NCI-H510A (cell line): Measurements from ENCODE around the gene ESM1.
"Not testable (repeated sequence)": the region's sequence is repeated elsewhere in the genome, so short reads cannot be mapped to it uniquely, and the experiment has no call there.

ENCODE experiments used
- DNase-seq: peaks from one replicate; lab custom pipeline; 2025; lab: John Stamatoyannopoulos, UW

Gene ESM1, protein sequence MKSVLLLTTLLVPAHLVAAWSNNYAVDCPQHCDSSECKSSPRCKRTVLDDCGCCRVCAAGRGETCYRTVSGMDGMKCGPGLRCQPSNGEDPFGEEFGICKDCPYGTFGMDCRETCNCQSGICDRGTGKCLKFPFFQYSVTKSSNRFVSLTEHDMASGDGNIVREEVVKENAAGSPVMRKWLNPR

DNA sequence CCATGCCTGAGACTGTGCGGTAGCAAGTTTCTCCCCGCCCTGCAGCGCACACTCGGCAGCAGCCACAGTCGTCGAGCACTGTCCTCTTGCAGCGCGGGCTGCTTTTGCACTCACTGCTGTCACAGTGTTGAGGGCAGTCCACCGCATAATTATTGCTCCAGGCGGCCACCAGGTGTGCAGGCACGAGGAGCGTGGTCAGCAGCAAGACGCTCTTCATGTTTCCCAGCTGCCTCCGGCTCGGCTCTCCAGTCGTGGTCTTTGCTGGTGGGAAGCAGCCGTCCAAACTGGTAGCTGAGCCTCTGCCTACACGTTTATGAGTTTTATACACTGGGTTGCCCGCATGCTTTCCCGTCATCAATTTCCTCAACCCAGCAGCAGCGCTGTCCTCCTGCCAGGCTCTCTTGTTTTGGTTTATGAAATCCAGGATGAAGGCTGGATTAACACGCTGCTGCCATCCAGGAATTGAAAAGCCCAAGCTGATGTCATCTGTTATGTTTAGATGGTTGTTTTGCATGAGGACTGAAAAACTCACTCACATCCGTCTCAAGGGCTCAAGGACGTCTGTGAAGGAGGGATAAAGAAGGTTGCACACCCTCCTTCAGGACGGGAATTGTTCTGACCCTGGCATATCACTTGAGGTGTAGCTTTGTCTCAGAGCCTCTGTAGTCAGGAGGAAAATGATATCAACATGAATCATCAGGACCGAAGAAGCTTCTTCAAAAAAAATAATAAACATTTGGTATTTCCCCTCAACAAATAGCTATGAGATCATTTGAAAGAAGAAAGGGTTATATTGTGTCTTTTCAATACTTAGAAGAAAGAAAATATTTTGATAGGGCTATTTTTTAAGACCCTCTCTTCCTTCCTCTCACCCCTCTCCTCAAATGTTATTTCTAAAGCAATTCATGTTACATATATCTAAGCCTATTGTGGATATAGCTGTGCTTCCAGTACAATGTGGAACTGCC lies at the start of gene ESM1:
Gene ESM1 (minus strand): TSS at position 293 of the 968 bp plus-strand sequence. CDS start 76 bp downstream, at position 217.
- DNase-seq: peak; percentile 1

DNA sequence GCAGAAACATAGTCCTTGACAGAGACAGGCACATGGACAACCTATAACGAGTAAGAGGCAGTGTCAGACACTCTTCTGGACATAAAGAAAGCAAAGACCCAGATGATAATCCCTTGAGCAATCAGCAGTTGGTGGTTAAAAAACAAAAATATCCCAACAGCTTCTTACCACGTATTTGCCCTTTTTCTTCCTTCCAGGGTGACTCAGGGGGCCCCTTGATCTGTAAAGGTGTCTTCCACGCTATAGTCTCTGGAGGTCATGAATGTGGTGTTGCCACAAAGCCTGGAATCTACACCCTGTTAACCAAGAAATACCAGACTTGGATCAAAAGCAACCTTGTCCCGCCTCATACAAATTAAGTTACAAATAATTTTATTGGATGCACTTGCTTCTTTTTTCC lies 48.2 kb upstream of the ESM1 start:
- DNase-seq: no peak

DNA sequence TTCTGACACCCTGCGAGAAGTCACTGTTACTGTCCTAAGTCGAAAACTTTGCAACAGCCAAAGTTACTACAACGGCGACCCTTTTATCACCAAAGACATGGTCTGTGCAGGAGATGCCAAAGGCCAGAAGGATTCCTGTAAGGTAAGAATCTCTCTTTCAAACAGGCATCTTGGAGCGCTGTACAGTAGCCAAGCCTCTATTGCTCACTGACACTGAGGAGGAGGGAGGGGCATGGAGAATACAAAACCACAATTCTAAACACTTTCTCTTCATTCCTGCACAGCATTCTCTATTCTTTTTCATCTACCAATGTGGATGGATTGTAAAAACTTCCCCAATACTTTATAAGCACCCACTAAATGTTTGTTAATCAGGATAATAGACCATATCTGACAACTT lies 46.1 kb upstream of the ESM1 start:
- no peak for DNase-seq

DNA sequence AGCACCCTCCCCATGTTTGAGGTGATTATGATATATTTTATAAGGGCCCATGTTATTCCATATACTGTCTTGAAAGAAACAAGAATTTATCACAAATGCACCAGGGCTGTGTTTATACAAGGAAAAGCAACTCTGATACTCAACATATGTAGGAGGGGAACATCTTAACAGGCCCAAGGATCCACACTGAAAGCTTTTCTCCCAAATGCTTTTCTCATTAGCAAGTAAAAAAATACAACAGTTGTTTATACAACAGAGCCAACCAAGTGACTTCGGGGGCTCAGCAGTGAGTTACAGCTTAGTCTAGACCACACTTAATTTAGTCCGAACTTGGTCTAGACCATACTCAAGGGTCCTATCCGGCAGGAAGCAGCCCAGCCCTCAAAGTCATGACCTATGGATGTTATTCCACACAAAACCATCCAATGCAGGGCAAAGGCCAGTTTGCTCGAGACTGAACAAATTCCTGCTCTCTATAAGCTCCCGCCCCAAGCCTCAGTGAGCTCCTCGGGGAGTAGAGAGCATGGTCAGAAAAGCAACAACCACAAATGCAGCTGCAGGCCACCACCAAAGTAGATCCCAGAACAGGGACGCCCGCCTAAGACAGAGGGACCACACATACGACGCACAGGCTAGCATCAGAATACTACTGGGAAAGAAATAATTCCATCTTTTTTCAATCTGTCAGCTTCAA lies 45.4 kb upstream of the ESM1 start:
- DNase-seq: no peak

DNA sequence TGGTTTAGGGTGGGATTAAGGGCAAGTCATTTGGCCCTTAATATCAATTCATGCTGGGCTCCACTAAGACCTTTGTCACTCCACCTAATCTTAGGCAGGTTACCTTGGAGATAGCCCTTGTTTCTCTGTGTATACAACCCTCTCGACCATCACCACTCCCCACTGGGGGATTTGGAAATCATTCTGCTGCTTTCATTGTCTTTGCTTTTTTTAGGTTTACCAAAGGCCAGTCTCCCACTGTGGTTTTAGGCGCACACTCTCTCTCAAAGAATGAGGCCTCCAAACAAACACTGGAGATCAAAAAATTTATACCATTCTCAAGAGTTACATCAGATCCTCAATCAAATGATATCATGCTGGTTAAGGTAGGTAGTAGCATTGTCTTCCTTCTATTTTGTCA lies 44.8 kb upstream of the ESM1 start:
- no peak for DNase-seq

DNA sequence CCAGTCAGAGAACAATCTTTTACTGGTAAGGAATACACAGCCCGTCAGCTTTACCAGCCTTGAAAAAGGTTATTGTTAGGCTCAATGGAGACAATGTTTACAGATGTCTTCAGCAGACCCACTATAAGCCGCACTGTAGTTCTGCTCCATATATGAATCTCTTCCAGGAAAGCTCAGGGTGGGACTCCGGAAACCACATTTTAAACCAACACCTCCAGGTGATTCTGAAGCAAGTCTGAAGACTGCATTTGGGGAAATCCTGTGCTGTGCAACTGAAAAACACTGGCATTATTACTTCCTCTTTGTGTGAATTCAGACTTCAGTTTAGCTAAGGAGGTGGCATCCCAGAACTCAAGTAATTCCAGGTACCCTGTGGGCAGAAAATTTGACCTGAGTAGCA lies 42.2 kb upstream of the ESM1 start:
- DNase-seq: no peak

DNA sequence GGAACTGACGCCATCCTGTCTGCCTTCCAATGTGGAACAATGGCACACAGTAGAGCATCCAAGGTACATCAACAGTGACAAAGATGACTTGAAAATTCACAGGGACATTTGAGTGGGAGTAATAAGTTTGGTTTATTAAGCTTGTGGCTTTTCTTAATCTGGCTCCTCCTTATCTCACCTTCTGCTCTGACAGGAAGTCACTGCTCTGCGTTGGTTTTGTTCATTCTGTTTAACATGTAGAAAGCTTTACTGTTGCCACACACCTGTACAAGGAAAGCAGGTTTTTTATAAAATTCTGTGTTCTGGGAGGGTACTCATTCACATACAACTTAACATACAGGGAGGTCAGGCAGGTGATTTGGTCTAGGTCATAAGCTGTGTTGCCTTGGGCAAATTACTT lies 37.1 kb upstream of the ESM1 start:
- no peak for DNase-seq

DNA sequence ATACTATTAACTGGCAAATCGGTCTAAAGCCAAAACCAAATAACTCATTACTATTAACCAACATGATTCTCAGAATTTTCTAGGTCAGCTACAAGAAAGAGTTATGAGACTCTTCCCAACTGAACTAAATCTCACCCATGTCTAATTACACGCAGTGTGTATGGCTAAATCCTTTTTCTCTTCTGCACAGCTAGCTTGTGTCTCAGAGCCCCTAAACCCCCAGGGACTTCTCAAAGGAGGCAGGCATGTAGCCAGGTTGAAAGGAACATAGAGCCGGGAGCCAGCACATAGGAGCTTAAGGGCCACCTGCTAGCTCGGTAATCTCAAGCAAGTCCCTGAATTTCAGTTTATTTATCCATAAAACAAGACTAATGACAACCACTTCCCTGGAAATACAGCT lies 36.4 kb upstream of the ESM1 start:
- no peak for DNase-seq

DNA sequence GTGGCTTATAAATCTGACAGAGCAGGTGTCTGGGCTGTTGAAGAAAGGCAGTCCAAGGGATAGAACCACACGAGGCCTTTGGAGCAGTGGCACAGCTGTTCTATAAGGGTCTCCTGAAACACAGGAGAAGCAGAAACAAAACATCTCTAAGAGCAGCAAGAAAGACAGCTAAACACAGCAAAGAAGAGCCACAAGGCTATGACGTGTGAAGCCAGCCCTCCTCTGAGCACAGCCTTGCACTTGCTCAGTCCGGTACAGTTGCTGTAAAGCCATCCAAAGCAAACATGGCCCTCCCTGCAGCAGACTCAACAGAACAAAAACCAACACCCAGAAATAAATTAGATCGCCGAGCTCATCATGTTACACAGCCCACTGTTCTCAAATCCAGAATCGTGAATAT lies 36.0 kb upstream of the ESM1 start:
- DNase-seq: no peak

DNA sequence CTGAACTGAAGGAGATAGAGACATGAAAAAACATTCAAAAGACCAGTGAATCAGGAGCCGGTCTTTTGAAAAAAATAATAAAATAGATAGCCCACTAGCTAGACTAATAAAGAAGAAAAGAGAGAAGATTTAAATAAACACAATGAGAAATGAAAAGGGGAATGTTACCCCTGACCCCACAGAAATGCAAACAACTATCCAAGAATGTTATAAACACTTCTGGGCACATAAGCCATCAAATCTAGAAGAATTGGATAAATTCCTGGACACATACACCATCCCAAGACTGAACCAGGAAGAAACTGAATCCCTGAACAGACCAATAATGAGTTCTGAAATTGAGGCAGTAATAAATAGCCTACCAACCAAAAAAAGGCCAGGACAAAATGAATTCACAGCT lies 24.8 kb upstream of the ESM1 start:
- not testable (repeated sequence) for DNase-seq

DNA sequence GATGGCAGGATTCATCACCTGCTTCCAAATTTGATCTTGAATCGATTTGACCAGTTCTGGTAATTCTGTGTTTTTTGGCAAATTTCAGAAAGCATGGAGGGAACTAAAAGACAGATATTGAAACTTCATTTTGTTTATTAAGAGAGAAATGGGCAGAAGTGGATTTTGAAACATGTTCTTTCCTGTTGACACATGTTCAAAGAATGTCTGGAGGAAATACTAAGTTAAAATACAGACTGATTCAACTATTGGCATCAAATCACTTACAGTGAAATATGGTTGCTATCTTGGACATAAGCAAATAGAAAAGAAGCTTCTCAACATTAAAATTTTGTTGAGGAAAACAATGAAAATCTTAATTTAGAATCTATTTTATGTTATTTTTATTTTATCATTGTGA lies 19.3 kb upstream of the ESM1 start:
- DNase-seq: no peak

DNA sequence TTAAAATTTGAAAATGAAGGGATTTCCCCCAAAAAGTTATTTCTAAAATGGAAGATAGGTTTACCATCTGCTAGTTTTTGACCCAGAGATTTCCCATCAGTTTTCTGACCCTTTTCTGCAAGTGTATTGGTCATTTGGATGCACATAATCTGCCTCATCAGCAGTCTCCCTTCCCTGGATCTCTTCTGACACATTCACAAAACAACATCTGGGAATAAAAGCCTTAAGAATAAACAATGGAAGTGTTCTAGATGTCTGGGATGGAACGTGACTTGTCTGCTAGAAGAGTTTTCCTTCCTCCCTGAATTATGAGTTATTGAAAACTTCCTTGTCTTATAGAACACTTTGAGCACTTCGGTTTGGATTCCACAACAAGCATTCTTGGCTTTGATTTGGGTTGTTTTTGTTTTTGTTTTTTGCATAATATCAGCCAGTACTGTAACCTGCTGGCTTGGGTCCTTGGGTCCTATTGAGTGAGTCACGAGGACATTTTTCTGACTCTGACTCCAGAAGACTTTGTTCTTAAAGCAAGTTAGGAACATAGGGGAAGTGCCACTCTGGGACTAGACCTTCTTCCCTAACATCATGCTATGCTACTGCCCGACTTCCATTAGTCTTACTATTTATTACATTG lies 18.2 kb upstream of the ESM1 start:
- no peak for DNase-seq

DNA sequence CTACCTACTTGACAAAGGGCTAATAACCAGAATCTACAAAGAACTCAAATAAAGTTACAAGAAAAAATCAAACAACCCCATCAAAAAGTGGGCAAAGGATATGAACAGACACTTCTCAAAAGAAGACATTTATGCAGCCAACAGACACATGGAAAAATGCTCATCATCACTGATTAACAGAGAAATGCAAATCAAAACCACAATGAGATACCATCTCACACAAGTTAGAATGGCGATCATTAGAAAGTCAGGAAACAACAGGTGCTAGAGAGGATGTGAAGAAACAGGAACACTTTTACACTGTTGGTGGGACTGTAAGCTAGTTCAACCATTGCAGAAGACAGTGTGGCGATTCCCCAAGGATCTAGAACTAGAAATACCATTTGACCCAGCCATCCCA lies 16.8 kb upstream of the ESM1 start:
- DNase-seq: not testable (repeated sequence)

DNA sequence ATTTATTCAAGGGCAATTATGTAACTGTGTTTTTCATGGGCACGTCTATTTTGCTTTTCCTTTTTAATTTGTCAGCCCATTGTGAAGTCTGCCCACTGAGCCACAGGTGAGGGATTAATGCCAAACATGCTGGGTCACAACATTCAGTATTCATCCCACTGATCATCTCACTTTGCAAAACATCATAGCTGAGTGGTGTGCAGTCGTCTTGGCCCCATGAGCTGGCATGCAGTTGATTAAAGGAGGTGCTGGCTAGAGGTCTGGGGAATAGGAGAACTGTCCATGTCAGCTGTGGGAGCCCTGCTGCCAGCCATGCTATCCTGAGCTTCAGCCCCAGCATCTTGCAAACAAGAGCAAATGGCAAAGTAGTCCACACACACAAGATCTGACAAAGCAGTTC lies 11.7 kb upstream of the ESM1 start:
- DNase-seq: no peak

DNA sequence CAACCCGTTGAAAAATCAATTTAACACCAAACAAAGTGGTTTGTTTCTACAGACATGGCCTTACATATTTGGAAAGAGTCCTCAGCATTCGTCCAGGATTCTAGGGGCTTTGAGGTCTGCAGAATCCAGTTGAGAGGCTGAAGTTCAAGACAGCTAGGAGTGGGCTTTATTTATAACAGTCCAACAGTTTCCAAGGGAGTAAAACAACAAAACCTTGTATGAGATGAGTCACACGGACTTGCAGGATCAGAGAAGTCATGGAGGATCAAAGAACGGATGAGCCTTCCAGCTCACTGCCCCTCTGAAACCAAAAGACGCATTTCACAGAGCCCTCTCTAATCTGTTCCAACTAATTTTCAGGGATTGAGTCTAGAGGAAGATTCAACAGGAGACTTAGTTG lies 11.1 kb upstream of the ESM1 start:
- DNase-seq: no peak

DNA sequence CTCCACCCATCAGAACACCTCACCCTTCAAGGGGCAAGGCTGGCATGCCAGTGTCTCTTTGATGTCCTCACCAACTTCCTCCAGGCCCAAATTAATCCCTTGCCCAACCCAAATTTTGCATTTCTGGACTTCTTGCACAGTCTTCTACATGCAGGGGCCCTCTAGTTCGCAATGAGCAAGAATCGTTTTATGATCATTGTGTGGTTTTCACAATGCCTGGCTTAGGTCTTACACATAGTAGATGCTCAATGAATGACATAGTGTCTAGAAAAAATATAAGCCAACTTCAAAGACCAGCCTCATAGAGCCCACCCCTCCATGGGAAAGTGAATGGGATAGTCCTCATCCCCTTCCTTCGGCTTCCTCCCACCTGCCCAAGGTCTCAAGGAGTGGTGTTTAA lies 9.8 kb upstream of the ESM1 start:
- DNase-seq: no peak

DNA sequence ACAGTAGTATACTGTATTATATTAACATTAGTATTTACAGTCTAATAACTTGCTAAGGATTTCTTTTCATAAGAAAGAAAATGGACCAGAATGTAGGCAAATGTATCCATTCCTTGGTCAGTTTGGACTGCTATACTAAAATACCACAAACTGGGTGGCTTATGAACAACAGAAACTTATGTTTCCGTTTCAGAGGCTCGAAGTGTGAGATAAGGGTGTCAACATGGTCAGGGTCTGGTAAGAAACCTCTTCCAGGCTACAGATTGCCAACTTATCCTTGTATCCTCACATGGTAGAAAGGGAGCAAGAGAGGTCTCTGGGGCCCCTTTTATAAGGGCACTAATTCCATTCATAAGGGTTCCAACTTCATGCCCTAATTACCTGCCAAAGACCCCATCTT lies 9.2 kb upstream of the ESM1 start:
- no peak for DNase-seq

DNA sequence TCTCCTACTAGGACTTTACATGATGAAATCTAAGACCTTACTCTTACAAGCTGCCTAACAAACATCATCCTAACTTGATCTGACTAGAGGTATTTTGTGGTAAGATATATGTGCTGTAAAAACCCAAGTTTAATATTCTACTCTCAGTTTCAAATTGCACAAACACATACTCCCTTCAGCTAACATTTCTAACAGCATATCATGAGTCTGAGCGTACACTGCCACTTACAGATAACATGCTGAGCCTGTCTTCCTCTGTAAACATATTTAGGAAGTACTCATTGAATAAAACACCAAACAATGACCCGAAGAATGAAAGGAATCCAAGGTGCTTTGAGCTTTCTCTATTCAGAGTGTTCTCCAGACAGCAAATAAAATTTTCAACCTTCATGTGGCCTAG lies 7.9 kb upstream of the ESM1 start:
- no peak for DNase-seq

DNA sequence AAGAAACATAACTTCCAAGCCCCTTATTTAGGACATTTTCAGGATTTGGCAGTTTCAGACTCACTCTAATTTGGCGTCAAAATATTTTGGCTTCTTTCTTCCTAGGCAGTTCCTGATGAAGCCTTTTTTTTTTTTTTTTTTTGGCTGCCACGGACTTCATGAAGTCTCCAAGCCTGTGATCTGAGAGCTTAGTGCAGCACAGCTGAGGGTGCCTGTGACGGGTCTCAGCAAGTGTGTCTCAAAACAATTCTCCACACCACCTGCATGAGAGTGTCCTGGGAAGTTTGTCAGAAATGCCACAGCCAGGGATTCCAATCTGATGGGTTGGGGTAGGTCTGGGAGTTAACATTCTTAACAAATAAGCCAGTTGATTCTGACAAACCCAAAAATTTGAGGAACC lies 6.0 kb upstream of the ESM1 start:
- DNase-seq: no peak

DNA sequence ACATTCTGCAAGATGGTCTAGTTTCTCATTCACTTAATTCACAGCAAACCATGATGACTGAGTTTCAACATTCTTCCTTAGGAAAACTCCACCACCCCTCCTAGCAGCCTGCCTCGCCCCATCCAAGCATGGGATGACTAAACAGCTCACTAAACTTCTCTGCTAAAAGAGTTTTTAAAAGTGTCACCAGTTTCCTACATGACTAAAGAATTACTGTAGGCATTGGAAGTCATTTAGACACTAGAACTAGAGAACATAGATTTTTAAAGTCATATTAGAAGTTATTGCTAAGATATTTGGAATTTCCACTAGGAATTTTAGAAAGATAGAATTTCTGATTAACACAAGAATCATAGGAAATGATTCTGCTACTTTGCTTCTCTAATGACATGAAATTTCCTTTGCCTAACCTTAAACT lies 5.5 kb upstream of the ESM1 start:
- no peak for DNase-seq

DNA sequence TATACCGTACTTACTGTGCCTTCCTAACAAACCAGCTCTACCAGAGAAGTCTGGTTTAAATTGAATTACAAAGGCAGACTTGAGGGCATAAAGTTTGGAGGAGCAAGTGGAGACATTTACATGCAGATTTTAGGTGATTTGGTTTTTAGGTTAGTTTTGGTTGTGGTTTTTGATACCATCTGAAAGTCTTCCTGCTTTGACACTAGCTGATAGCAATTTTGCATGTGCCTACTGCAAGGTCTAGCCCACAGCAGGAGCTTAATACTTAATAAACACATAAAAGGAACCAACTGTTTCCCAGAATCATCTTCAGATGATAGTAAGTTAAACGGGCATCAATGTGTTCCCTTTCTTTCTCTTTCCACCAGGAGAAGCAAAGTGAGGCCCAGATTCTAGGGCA lies 3.4 kb upstream of the ESM1 start:
- DNase-seq: no peak

DNA sequence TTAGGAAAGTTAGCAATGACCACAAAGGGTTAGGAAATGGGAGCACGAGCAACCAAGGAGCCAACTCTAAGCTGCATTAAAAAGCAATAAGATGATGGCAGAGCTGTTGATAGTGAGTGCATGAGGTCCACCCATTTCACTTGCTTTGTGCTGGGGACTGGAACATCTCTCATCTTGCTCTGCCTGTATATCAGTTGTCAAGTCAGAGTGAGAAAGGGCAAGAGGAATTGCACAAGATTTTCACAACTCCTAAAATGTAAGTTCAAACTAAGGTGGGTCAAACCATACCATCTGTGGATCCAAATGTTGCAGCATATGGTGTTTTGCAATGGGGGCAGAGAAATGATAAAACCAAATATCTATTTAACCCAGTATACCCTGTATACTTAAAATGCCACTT lies 2.8 kb upstream of the ESM1 start:
- DNase-seq: no peak

DNA sequence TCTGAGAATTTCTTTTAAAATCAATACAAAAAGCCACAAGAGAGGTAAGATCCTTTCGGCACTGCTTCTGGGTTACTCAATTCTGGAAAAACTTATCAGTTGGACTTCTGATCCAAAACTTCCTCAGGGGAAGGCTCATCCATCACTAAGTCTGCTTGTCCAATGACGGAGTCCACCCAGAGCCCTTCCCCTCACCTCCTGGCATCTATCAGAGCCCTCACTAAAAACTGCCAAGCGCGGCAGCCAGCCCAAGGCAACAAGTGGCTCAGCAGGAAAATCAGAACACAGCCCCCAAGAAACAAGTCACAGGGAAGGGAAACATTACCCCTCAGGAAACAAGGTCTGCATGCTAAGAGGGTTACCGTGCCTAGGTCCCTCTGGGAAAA lies 869 bp upstream of the ESM1 start:
- DNase-seq: no peak
